Heart right ventricle (tissue), 16 donors: ENCODE data around the gene BPIFB1. TPM values are rescaled to one million over a fixed set of nuclear protein-coding genes. Genes with fewer than 3 reads are reported as not detected.

Experiments
- ATAC-seq, 8 donors: fragments of 200-7000 bp; cut with Tn5 transposase; one replicate each; pipeline ENCODE4 v1.9.1; 2020; ENCODE audit warnings: mild to moderate bottlenecking in 8 of 8, moderate library complexity in 8 of 8, moderate number of reproducible peaks in 1 of 8
- DNase-seq, 2 donors: peaks; one replicate each; pipeline ENCODE4 v3.0.0-alpha.2; 2020
- H3K27ac ChIP-seq, 10 donors: fragments of 200-600 bp; sonication (generic) in 2 of 10; one replicate each; pipeline versions ENCODE4 v1.5.0 to v1.8.0; 2020 to 2022; ENCODE audit warnings: mild to moderate bottlenecking in 3 of 10
- H3K27me3 ChIP-seq, 7 donors: fragments of 200-600 bp; one replicate each; pipeline ENCODE4 v1.8.0; 2021 to 2022; ENCODE audit warnings: mild to moderate bottlenecking in 2 of 7
- H3K36me3 ChIP-seq, 9 donors: fragments of 200-600 bp; sonication (generic) in 1 of 9; one replicate each; pipeline versions ENCODE4 v1.5.0 to v1.8.0; 2020 to 2022; ENCODE audit warnings: mild to moderate bottlenecking in 2 of 9
- H3K4me1 ChIP-seq, 9 donors: fragments of 200-600 bp; sonication (generic) in 1 of 9; one replicate each; pipeline versions ENCODE4 v1.5.0 to v1.8.0; 2020 to 2022; ENCODE audit warnings: mild to moderate bottlenecking in 4 of 9
- H3K4me3 ChIP-seq, 10 donors: fragments of 200-600 bp; sonication (generic) in 2 of 10; one replicate each; pipeline versions ENCODE4 v1.5.0 to v1.8.0; 2020 to 2022; ENCODE audit warnings: mild to moderate bottlenecking in 7 of 10, moderate library complexity in 2 of 10
- H3K9me3 ChIP-seq, 11 donors: fragments of 200-600 bp in 10 of 11; sonication (generic) in 2 of 11; one replicate each; pipeline versions ENCODE4 v1.5.0 to v1.8.0; 2013 to 2022; ENCODE audit warnings: mild to moderate bottlenecking in 2 of 11, control low read depth in 1 of 11, moderate library complexity in 1 of 11
- CTCF ChIP-seq, 9 donors: fragments of 200-600 bp; sonication (generic) in 2 of 9; IDR thresholded peaks; one replicate each; pipeline versions ENCODE4 v1.5.0 to v1.8.0; 2021 to 2022; ENCODE audit warnings: antibody characterized with exemption in 9 of 9, mild to moderate bottlenecking in 5 of 9, moderate library complexity in 1 of 9
- WGBS, 2 donors: extraction: QIAGEN DNeasy Blood & Tissue Kit; methylation state at CpG; one replicate each; pipeline ENCODE4 v1.1.7; 2013; ENCODE audit warnings: inconsistent platforms in 1 of 2; 5-methylcytosine and 5-hydroxymethylcytosine counted together
- intact Hi-C, 10 donors: fragments of 100-400 bp; cut with DNase I; formaldehyde crosslinking; loops; one replicate each; pipeline versions ENCODE4 v1.11.1 to v1.14.2; 2022
- polyA plus RNA-seq, 2 donors: library from polyadenylated mRNA; stranded (reverse); fragments of 200-250 nt; gene quantifications; one replicate each; pipeline ENCODE4 v1.2.3, GENCODE V29; 2013
- total RNA-seq, 10 donors: library from RNA; stranded (reverse); fragmentation: NEBNext Ultra II Directional in 3 of 10; extraction: Animal tissue kit (Norgen Biotek cat#: 25700) in 3 of 10; gene quantifications; one replicate each; pipeline versions ENCODE4 v1.2.1 to v1.2.4, GENCODE V29; 2021 to 2023
- donor health status: Arrhythmogenic right ventricular cardiomyopathy.
- donor health status: ischemic (EF 13 %, LVEDD 7.1; RV severe dilation, severe dysfunction).
- donor health status: healthy with polysubstance abuse.
- donor health status: DM: no; HTN: yes; CAD: no.
- donor health status: DM: no; HTN: no; CAD: no.
- donor health status: ischemic (EF 25% LVEDD 6.9; RV normal size, moderate dysfunction).
- donor health status: ischemic (EF 25% LVEDD 5.7; RV mildly dilated, moderate dysfunction).
- donor health status: healthy.
- donor health status: DM: yes; HTN: yes; CAD: no.
- donor health status: Ischemic cardiomyopathy.
- donor health status: ischemic (EF 35%, LVEDD 5.7; RV mildly dilated, moderate dysfunction).
- donor health status: nonischemic (EF 11% LVEDD 7.7; RV severe dilation, severe dysfunction).
- donor health status: DM: yes; HTN: yes; CAD: no.
- donor health status: PGD.
- donor health status: ischemic (EF 29% LVEDD 5.4; RV normal size, mild dysfunction).
- donor health status: nonischemic (EF 23%, LVEDD 6.1; RV moderate dilation, normal function).

BPIFB1 gene
- total and polyA plus RNA-seq, 12 donors: 0.03 TPM; not detected in 11

GRCh38 chr20:33251496-33251895, 31.5 kb upstream of the BPIFB1 start:
- ATAC-seq (no peak), DNase-seq (no peak)
- Histone ChIP-seq H3K9me3 (peaks cover 0 to 5% (median 0%) of the 10 kb centered on the region in 11 donors), H3K4me1 (no peaks in the 10 kb centered on the region), H3K36me3 (no peaks in the 10 kb centered on the region), H3K27me3 (peaks cover 0 to 7% (median 0%) of the 10 kb centered on the region in 7 donors), H3K4me3 (no peak overlapping the region), H3K27ac (no peak overlapping the region)
- no peak for TF ChIP-seq CTCF (IDR thresholded peaks at IDR 0.05)
- intact Hi-C loops: no loop called here
- 46 to 62% methylated on average over 3 of the region's 3 CpGs for WGBS, 2 donors

GRCh38 chr20:33252460-33252859, 30.6 kb upstream of the BPIFB1 start:
- ATAC-seq: no peak
- H3K9me3 ChIP-seq: peaks cover 0 to 5% (median 0%) of the 10 kb centered on the region in 11 donors
- H3K4me1 ChIP-seq: no peaks in the 10 kb centered on the region
- no peak for TF ChIP-seq CTCF (IDR thresholded peaks at IDR 0.05)
- H3K4me3 ChIP-seq: no peak overlapping the region
- H3K27me3 ChIP-seq: peaks cover 0 to 10% (median 0%) of the 10 kb centered on the region in 7 donors
- DNase-seq: no peak
- H3K36me3 ChIP-seq: no peaks in the 10 kb centered on the region
- 63 to 71% methylated on average over 3 of the region's 3 CpGs for WGBS, 2 donors
- H3K27ac ChIP-seq: no peak overlapping the region
- intact Hi-C loops: no loop called here

- DNase-seq (no peak), ATAC-seq (no peak)
- Histone ChIP-seq H3K27me3 (peaks cover 0 to 12% (median 2%) of the 10 kb centered on the region in 7 donors), H3K36me3 (no peaks in the 10 kb centered on the region), H3K4me3 (no peak overlapping the region), H3K27ac (no peak overlapping the region), H3K9me3 (peaks cover 0 to 5% (median 0%) of the 10 kb centered on the region in 11 donors), H3K4me1 (no peaks in the 10 kb centered on the region)
- WGBS, 2 donors: 62 to 64% methylated on average over 2 of the region's 2 CpGs
- intact Hi-C loops: no loop called here
- TF ChIP-seq CTCF (IDR thresholded peaks at IDR 0.05): no peak
Measured at GRCh38 chr20:33255005-33255404, 28.0 kb upstream of the BPIFB1 start.

- Histone ChIP-seq H3K9me3 (peaks cover 0 to 10% (median 0%) of the 10 kb centered on the region in 11 donors), H3K4me3 (no peak overlapping the region), H3K27me3 (peaks cover 0 to 19% (median 8%) of the 10 kb centered on the region in 7 donors), H3K27ac (no peak overlapping the region), H3K36me3 (no peaks in the 10 kb centered on the region), H3K4me1 (peaks cover 0 to 4% (median 0%) of the 10 kb centered on the region in 9 donors)
- intact Hi-C loops: no loop called here
- WGBS, 2 donors: 56 to 68% methylated on average over 5 of the region's 5 CpGs
- no peak for TF ChIP-seq CTCF (IDR thresholded peaks at IDR 0.05)
- DNase-seq (no peak), ATAC-seq (no peak)
Measured at GRCh38 chr20:33257237-33257636, 25.8 kb upstream of the BPIFB1 start.
